NCI-H526 (cell line): ENCODE measurements around the gene SAP30L.

Experiments used
- DNase-seq, 2 experiments: peaks; one replicate each; lab custom pipeline; 2025; lab: John Stamatoyannopoulos, UW

Gene SAP30L

DNA sequence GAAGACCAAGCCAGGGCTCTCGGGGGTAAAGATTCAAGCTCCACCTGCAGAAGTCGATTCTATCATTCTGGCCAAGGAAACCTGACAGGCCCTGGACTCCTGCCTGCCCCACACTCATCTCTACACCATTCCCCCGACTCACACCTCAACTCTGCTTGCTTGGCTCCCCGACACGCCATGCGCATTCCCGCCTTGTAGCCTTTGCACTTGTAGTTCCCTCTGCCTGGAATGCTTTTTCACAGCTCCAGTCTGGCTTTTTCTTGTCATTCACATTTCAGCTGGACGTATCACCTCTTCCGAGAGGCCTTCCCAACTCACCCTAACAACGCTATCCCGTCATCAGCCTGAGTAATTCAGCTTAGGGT is 60.9 kb downstream of the SAP30L start:
- DNase-seq = no peak

DNA sequence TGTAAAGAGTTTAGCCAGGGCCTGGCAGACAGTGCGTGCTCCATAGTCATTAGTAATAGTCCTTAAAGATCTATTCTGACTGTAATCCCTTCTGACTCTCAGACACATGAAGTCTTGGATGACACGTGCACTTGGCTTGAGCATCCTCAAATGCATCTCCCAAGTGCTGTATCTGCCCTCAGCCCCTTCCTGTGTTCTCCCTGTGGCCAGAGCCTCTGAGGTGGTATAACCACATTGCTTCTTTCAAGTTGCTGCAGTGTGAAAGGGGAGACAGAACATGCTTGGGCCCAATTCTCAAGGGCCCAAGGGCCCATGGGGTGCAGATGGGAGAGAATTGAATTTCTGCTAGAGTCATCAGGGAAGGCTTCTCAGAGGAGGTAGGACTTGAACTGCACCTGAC is 62.3 kb downstream of the SAP30L start:
- DNase-seq = no peak

GRCh38 chr5:154509784-154510555 is 64.2 kb downstream of the SAP30L start:
- DNase-seq = no peak
